AG04450 (cell line): ENCODE results near the gene XRCC5. TPM values are rescaled to one million over a fixed set of nuclear protein-coding genes. Genes with fewer than 3 reads are reported as not detected.

Experiments
- CTCF ChIA-PET: fragments of 300-600, 350-600 bp; formaldehyde crosslinking; extraction: SDS; loops from one replicate; lab custom pipeline; 2022; ENCODE audit warnings: antibody characterized with exemption, inconsistent platforms; lab: Charles Lee
- POLR2A ChIA-PET: fragments of 350-600 bp; formaldehyde crosslinking; extraction: SDS; loops from one replicate; lab custom pipeline; 2021; ENCODE audit warnings: antibody characterized with exemption, inconsistent platforms; lab: Yijun Ruan, JAX
- DNase-seq: peaks from one replicate; pipeline ENCODE4 v3.0.0-alpha.2; 2011; ENCODE audit warnings: low read depth, low spot score
- H3K27ac ChIP-seq: one replicate; pipeline ENCODE4 v1.5.1; 2012; ENCODE audit warnings: low read depth, low read length, control low read depth
- H3K27me3 ChIP-seq: one replicate; pipeline ENCODE4 v1.6.0; 2012; ENCODE audit warnings: low read length; ENCODE audit not compliant: control insufficient read depth, insufficient read depth
- H3K4me3 ChIP-seq: 2 replicates; pipeline ENCODE4 v1.5.1; 2011; ENCODE audit warnings: mild to moderate bottlenecking, low read depth, low read length, control low read depth
- H3K9me3 ChIP-seq: 2 replicates; pipeline ENCODE4 v1.5.1; 2012; ENCODE audit warnings: low read length; ENCODE audit not compliant: control insufficient read depth, insufficient read depth
- CTCF ChIP-seq: IDR thresholded peaks from 2 replicates; pipeline ENCODE4 v1.5.1; 2011; ENCODE audit warnings: low read depth, low read length, control low read depth, inconsistent platforms
- polyA minus RNA-seq: library from RNA; depleted of rRNA, polyadenylated mRNA; stranded (reverse); fragments of >200 nt; gene quantifications from 2 replicates; pipeline ENCODE4 v1.2.3, GENCODE V29; 2011; rRNA and poly(A)+ RNA removed
- polyA plus RNA-seq: library from polyadenylated mRNA; depleted of rRNA; stranded (reverse); fragments of >200 nt; gene quantifications from 2 replicates; pipeline ENCODE4 v1.2.3, GENCODE V29; 2011; rRNA removed

XRCC5 gene
- polyA plus RNA-seq (427 and 471 TPM in 2 replicates), polyA minus RNA-seq (378 and 632 TPM in 2 replicates)

- CTCF ChIA-PET, result interaction anchor here (0.7 to 2.5 kb wide), 16 partner anchors 8 to 388 kb away, joined by 3 to 13 read pairs (median 4); no protein-coding TSS in a partner anchor
- POLR2A ChIA-PET, result interaction anchor here (1.2 kb wide), 1 partner anchor 28 kb away, joined by 6 read pairs; the partner anchor contains the start of genes PECR and TMEM169
- no peaks in the 10 kb centered on the region for H3K9me3 ChIP-seq
- TF ChIP-seq CTCF, result no peak
- H3K27ac ChIP-seq, result peak within 1 kb of the TSS; percentile 89
- no peaks in the 10 kb centered on the region for H3K27me3 ChIP-seq
- peak within 1 kb of the TSS; percentile 97 for H3K4me3 ChIP-seq
- peak; percentile 96 for DNase-seq
Measured at GRCh38 chr2:216108967-216109921, at the start of gene XRCC5. Gene XRCC5, plus strand, starts transcription at chr2:216109348. Its CDS starts 89 bp downstream, at chr2:216109437.

GRCh38 chr2:216064014-216064630 lies 45.0 kb upstream of the XRCC5 start:
- ChIA-PET POLR2A (no interaction called here), CTCF (no interaction called here)
- no peak; the same call in 1 of the 2 replicates for TF ChIP-seq CTCF
- Histone ChIP-seq H3K27me3 (no peaks in the 10 kb centered on the region), H3K27ac (no peak overlapping the region), H3K9me3 (no peaks in the 10 kb centered on the region), H3K4me3 (no peak overlapping the region)
- no peak for DNase-seq

- Histone ChIP-seq H3K27ac (no peak overlapping the region), H3K4me3 (no peak overlapping the region), H3K27me3 (no peaks in the 10 kb centered on the region), H3K9me3 (no peaks in the 10 kb centered on the region)
- no peak for TF ChIP-seq CTCF
- ChIA-PET CTCF (no interaction called here), POLR2A (no interaction called here)
- DNase-seq, result no peak
Measured at GRCh38 chr2:216064665-216065064, 44.5 kb upstream of the XRCC5 start.

GRCh38 chr2:216066230-216066629 lies 42.9 kb upstream of the XRCC5 start:
- CTCF ChIA-PET, result interaction anchor here (0.6 kb wide), 1 partner anchor 796 kb away, joined by 5 read pairs; no protein-coding TSS in a partner anchor
- no peak for TF ChIP-seq CTCF
- H3K4me3 ChIP-seq, result no peak overlapping the region
- no peaks in the 10 kb centered on the region for H3K27me3 ChIP-seq
- no peak overlapping the region for H3K27ac ChIP-seq
- POLR2A ChIA-PET, result no interaction called here
- DNase-seq, result peak; percentile 49
- H3K9me3 ChIP-seq, result no peaks in the 10 kb centered on the region
